Testis (tissue), 3 donors: ENCODE measurements around the gene KLHL13. TPM values are rescaled to one million over a fixed set of nuclear protein-coding genes. Genes with fewer than 3 reads are reported as not detected.

Experiments used
- DNase-seq: peaks from one replicate; pipeline ENCODE4 v3.0.0-alpha.2; 2019
- H3K27ac ChIP-seq, 2 donors: fragments of 200-600 bp; sonication (generic); one replicate each; pipeline ENCODE4 v1.5.1; 2019
- H3K27me3 ChIP-seq: fragments of 200-600 bp; sonication (generic); one replicate; pipeline ENCODE4 v1.5.1; 2019
- H3K36me3 ChIP-seq: fragments of 200-600 bp; sonication (generic); one replicate; pipeline ENCODE4 v1.5.1; 2017; ENCODE audit warnings: low read depth; ENCODE audit errors: missing control alignments
- H3K4me1 ChIP-seq: fragments of 200-600 bp; sonication (generic); one replicate; pipeline ENCODE4 v1.5.1; 2019
- H3K4me3 ChIP-seq, 2 donors: fragments of 200-600 bp; sonication (generic); one replicate each; pipeline ENCODE4 v1.5.1; 2017 to 2019
- H3K9me3 ChIP-seq: fragments of 200-600 bp; sonication (generic); one replicate; pipeline ENCODE4 v1.5.1; 2017
- POLR2A ChIP-seq: fragments of 450-650 bp; IDR thresholded peaks from one replicate; pipeline ENCODE4 v1.6.1; 2017; ENCODE audit warnings: antibody characterized with exemption, mild to moderate bottlenecking, moderate library complexity
- WGBS, 2 donors: methylation state at CpG; one replicate each; pipeline ENCODE4 v1.1.5; 2018; 5-methylcytosine and 5-hydroxymethylcytosine counted together
- intact Hi-C: fragments of 100-400 bp; cut with DNase I; formaldehyde crosslinking; loops from one replicate; pipeline ENCODE4 v1.15.1; 2023; ENCODE audit warnings: low total_unique reads
- polyA plus RNA-seq: library from polyadenylated mRNA; stranded (reverse); fragments of 350-450 nt; fragmentation: Illumina TruSeq; extraction: RNeasy Lipid Tissue Mini Kit (QIAGEN cat#74804); gene quantifications from one replicate; pipeline ENCODE4 v1.2.3, GENCODE V29; 2014; ENCODE audit warnings: low read depth, low replicate concordance; ENCODE audit not compliant: insufficient read depth
- total RNA-seq, 2 donors: library from RNA; depleted of rRNA; stranded (reverse); fragments of >200 nt; gene quantifications; one replicate each; pipeline ENCODE4 v1.2.3, GENCODE V29; 2016
- TF ChIP-seq, protein P1 (sequence below), 3 experiments: fragments of 450-650 bp in 2 of 3; fragments of 200-600 bp in 1 of 3; sonication (generic) in 1 of 3; IDR thresholded peaks; one replicate each; pipeline ENCODE4 v1.5.1; 2016 to 2019; ENCODE audit warnings: antibody characterized with exemption in 3 of 3, mild to moderate bottlenecking in 2 of 3, moderate library complexity in 1 of 3

The KLHL13 gene
- total and polyA plus RNA-seq, 3 donors from 2014 or later: 6.5 to 8.9 (median 6.6) TPM

DNA sequence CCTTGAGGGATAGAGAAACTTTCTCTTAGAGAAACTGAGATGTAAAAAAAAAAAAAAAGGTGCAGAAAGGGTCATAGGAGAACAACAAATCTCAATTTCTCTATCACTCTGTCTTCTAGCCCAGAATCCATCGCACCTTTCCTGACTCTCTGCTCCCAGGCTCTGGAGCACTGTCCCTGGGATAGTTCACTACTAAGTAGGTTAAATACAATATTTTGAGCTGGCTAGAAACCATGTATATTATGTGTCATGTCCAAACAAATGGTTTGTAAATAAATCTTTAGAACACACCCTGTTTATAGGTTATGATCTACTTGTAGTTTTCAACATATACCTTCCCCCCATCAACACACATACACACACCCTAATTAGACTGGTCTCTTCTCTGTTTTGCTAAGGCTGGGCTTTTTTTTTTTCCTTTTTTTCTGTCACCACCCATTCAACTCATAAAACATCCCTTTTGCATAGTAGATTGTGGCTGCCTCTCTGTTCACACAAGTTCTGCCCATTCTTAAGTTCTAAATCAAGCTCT lies 124.4 kb downstream of the KLHL13 start:
- no peak for DNase-seq
- TF ChIP-seq POLR2A: no peak
- TF ChIP-seq, protein P1, sequence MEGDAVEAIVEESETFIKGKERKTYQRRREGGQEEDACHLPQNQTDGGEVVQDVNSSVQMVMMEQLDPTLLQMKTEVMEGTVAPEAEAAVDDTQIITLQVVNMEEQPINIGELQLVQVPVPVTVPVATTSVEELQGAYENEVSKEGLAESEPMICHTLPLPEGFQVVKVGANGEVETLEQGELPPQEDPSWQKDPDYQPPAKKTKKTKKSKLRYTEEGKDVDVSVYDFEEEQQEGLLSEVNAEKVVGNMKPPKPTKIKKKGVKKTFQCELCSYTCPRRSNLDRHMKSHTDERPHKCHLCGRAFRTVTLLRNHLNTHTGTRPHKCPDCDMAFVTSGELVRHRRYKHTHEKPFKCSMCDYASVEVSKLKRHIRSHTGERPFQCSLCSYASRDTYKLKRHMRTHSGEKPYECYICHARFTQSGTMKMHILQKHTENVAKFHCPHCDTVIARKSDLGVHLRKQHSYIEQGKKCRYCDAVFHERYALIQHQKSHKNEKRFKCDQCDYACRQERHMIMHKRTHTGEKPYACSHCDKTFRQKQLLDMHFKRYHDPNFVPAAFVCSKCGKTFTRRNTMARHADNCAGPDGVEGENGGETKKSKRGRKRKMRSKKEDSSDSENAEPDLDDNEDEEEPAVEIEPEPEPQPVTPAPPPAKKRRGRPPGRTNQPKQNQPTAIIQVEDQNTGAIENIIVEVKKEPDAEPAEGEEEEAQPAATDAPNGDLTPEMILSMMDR (IDR thresholded peaks at IDR 0.05): no peak
- Histone ChIP-seq H3K27ac (no peak overlapping the region), H3K9me3 (no peaks in the 10 kb centered on the region), H3K36me3 (no peaks in the 10 kb centered on the region), H3K27me3 (no peaks in the 10 kb centered on the region), H3K4me3 (no peak overlapping the region), H3K4me1 (no peaks in the 10 kb centered on the region)
- intact Hi-C loops: no loop called here
- 80 to 89% methylated on average over 1 of the region's 1 CpG for WGBS, 2 donors

DNA sequence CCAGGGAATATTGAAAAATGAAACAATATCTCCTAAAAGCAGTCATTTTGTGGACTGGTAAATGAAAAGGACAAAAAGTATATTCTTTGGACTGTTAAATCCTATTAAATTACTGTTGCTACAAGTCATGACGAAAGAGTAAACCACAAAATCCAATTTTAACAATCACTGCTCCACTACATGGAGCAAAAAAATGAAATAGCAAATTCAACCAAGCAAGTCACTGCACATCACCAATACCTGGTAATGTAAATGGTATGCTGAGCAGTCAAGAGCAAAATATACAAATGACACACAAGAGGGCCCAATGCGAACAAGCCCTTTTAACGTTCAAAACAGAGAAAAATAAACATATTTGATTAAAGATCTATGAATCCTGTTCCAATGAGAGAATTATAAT lies 126.2 kb downstream of the KLHL13 start:
- Histone ChIP-seq H3K36me3 (no peaks in the 10 kb centered on the region), H3K27me3 (no peaks in the 10 kb centered on the region), H3K9me3 (no peaks in the 10 kb centered on the region), H3K4me1 (no peaks in the 10 kb centered on the region), H3K4me3 (no peak overlapping the region), H3K27ac (no peak overlapping the region)
- TF ChIP-seq, protein P1 (IDR thresholded peaks at IDR 0.05): no peak
- no peak for TF ChIP-seq POLR2A
- intact Hi-C loops: no loop called here
- DNase-seq: no peak
- 78 to 82% methylated on average over 3 of the region's 3 CpGs for WGBS, 2 donors

DNA sequence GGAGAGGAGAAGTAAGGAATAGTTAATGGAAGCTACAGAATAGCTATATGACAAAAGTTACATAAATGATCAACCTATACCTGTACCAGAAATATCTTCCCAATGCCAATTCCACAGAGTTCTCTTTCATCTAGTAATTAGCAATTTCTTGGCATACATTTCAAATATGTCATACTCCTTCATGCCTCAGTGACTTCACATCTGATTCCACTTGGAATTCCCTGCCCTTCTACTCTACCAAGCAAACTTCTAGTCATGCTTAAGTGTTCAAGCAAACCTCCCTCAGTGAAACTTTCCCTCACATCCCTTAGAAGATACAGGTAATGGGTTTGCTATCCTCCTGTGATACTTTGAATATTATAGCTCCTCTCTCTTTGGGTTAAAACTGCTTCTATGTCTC lies 127.1 kb downstream of the KLHL13 start:
- H3K4me3 ChIP-seq: no peak overlapping the region
- TF ChIP-seq POLR2A: no peak
- TF ChIP-seq, protein P1 (IDR thresholded peaks at IDR 0.05): no peak
- no peaks in the 10 kb centered on the region for H3K4me1 ChIP-seq
- intact Hi-C loops: no loop called here
- no peak for DNase-seq
- H3K9me3 ChIP-seq: no peaks in the 10 kb centered on the region
- no peaks in the 10 kb centered on the region for H3K27me3 ChIP-seq
- H3K36me3 ChIP-seq: no peaks in the 10 kb centered on the region
- no peak overlapping the region for H3K27ac ChIP-seq

DNA sequence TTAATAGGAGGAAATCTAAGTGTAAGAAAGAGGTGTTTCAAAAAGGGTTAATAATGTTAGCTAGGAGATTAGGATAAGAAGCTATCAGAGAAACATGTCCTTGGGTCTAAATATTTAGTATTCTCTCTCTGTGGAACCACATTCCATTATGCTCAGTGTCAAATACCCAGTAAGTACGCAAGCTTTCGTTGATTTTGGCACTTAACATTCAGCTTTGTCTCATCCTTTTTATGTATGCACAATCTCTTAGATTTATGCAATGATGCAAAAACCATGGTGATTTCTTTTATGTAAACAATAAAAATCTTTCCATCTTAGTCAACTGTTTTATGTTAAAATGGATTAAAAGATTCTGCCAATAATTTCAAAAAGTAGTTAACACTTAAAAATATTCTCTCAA lies 129.2 kb downstream of the KLHL13 start:
- intact Hi-C loops: no loop called here
- H3K36me3 ChIP-seq: no peaks in the 10 kb centered on the region
- no peaks in the 10 kb centered on the region for H3K9me3 ChIP-seq
- no peak overlapping the region for H3K4me3 ChIP-seq
- DNase-seq: no peak
- H3K4me1 ChIP-seq: no peaks in the 10 kb centered on the region
- 28 to 44% methylated on average over 2 of the region's 2 CpGs for WGBS, 2 donors
- H3K27ac ChIP-seq: no peak overlapping the region
- H3K27me3 ChIP-seq: no peaks in the 10 kb centered on the region
- no peak for TF ChIP-seq POLR2A
- TF ChIP-seq, protein P1 (IDR thresholded peaks at IDR 0.05): no peak

DNA sequence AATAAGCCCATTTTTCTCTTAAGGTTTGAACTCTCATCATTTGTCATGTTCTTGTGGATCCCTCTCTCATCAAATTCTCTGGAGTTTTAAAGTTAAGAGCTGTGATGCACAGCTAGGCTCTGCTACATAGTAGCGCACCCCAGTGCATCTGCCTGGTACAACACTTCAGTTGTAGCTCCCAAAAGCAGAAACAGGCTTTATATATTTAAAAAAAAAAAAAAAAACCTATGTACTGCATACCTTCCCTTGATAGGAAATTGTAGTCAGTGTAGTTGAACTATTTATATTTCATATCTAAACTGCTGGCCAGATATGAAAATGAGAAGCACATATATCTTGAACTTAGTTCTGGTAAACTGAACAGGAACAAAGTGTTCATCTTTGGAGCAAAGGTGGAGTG lies 131.4 kb downstream of the KLHL13 start:
- 76 to 79% methylated on average over 1 of the region's 1 CpG for WGBS, 2 donors
- TF ChIP-seq, protein P1 (IDR thresholded peaks at IDR 0.05): no peak
- TF ChIP-seq POLR2A: no peak
- H3K9me3 ChIP-seq: no peaks in the 10 kb centered on the region
- H3K27me3 ChIP-seq: no peaks in the 10 kb centered on the region
- no peaks in the 10 kb centered on the region for H3K4me1 ChIP-seq
- no peak overlapping the region for H3K4me3 ChIP-seq
- no peak for DNase-seq
- intact Hi-C loops: no loop called here
- H3K36me3 ChIP-seq: no peaks in the 10 kb centered on the region
- H3K27ac ChIP-seq: no peak overlapping the region
